ENCODE results near the gene KDELR3. TPM values are rescaled to one million over a fixed set of nuclear protein-coding genes. Genes with fewer than 3 reads are reported as not detected.

KDELR3 gene
- total RNA-seq, 3 donors from 2014 or later = 8.9 to 18.0 (median 14.9) TPM

- intact Hi-C loops (cut with DNase I; ENCODE audit: low total_unique reads) = no loop called here
- Histone ChIP-seq H3K9me3 (no peaks in the 10 kb centered on the region), H3K4me1 (no peaks in the 10 kb centered on the region), H3K27ac (no peak overlapping the region), H3K4me3 (no peak overlapping the region), H3K36me3 (no peaks in the 10 kb centered on the region), H3K27me3 (no peaks in the 10 kb centered on the region)
- TF ChIP-seq POLR2AphosphoS5 (IDR thresholded peaks at IDR 0.05) (no peak), CTCF (IDR thresholded peaks at IDR 0.05) (no peak), POLR2A (IDR thresholded peaks at IDR 0.05) (no peak)
- no peak for DNase-seq (ENCODE audit: low spot score in 2 of 2)
These were observed 35.6 kb upstream of the KDELR3 start for GRCh38 chr22:38432264-38432663.

GRCh38 chr22:38433871-38434270, 34.0 kb upstream of the KDELR3 start:
- H3K27ac ChIP-seq = no peak overlapping the region
- DNase-seq (ENCODE audit: low spot score in 2 of 2) = no peak
- no peaks in the 10 kb centered on the region for H3K9me3 ChIP-seq
- no peaks in the 10 kb centered on the region for H3K4me1 ChIP-seq
- no peaks in the 10 kb centered on the region for H3K27me3 ChIP-seq
- H3K4me3 ChIP-seq = no peak overlapping the region
- intact Hi-C loops (cut with DNase I; ENCODE audit: low total_unique reads) = no loop called here
- no peaks in the 10 kb centered on the region for H3K36me3 ChIP-seq
- TF ChIP-seq CTCF (IDR thresholded peaks at IDR 0.05) = no peak
- no peak for TF ChIP-seq POLR2A (IDR thresholded peaks at IDR 0.05)
- TF ChIP-seq POLR2AphosphoS5 (IDR thresholded peaks at IDR 0.05) = no peak

GRCh38 chr22:38435010-38435409, 32.9 kb upstream of the KDELR3 start:
- no peak overlapping the region for H3K4me3 ChIP-seq
- no peaks in the 10 kb centered on the region for H3K36me3 ChIP-seq
- DNase-seq (ENCODE audit: low spot score in 2 of 2) = no peak
- H3K27me3 ChIP-seq = no peaks in the 10 kb centered on the region
- H3K27ac ChIP-seq = no peak overlapping the region
- no peak for TF ChIP-seq CTCF (IDR thresholded peaks at IDR 0.05)
- no peak for TF ChIP-seq POLR2A (IDR thresholded peaks at IDR 0.05)
- TF ChIP-seq POLR2AphosphoS5 (IDR thresholded peaks at IDR 0.05) = no peak
- no peaks in the 10 kb centered on the region for H3K4me1 ChIP-seq
- intact Hi-C loops (cut with DNase I; ENCODE audit: low total_unique reads) = no loop called here
- no peaks in the 10 kb centered on the region for H3K9me3 ChIP-seq

GRCh38 chr22:38435965-38436364, 31.9 kb upstream of the KDELR3 start:
- H3K36me3 ChIP-seq = no peaks in the 10 kb centered on the region
- H3K4me1 ChIP-seq = no peaks in the 10 kb centered on the region
- DNase-seq (ENCODE audit: low spot score in 2 of 2) = no peak
- TF ChIP-seq POLR2AphosphoS5 (IDR thresholded peaks at IDR 0.05) (no peak), POLR2A (IDR thresholded peaks at IDR 0.05) (no peak), CTCF (IDR thresholded peaks at IDR 0.05) (no peak)
- intact Hi-C loops (cut with DNase I; ENCODE audit: low total_unique reads) = no loop called here
- no peak overlapping the region for H3K4me3 ChIP-seq
- no peaks in the 10 kb centered on the region for H3K27me3 ChIP-seq
- no peak overlapping the region for H3K27ac ChIP-seq
- no peaks in the 10 kb centered on the region for H3K9me3 ChIP-seq

- Histone ChIP-seq H3K4me3 (no peak overlapping the region), H3K4me1 (no peaks in the 10 kb centered on the region), H3K36me3 (no peaks in the 10 kb centered on the region), H3K9me3 (no peaks in the 10 kb centered on the region), H3K27ac (no peak overlapping the region), H3K27me3 (no peaks in the 10 kb centered on the region)
- intact Hi-C loops (cut with DNase I; ENCODE audit: low total_unique reads) = no loop called here
- no peak for DNase-seq (ENCODE audit: low spot score in 2 of 2)
- no peak for TF ChIP-seq POLR2AphosphoS5 (IDR thresholded peaks at IDR 0.05)
- TF ChIP-seq POLR2A (IDR thresholded peaks at IDR 0.05) = no peak
- TF ChIP-seq CTCF (IDR thresholded peaks at IDR 0.05) = no peak
These were observed 31.1 kb upstream of the KDELR3 start for GRCh38 chr22:38436629-38437395.

Data from breast epithelium (tissue), 4 donors.